ENCODE measurements around the gene TMUB1.

GRCh38 chr7:151057506-151057988, 25.7 kb downstream of the TMUB1 start, which contains the start of gene CDK5:
- TF ChIP-seq CTCF (IDR thresholded peaks at IDR 0.05; ENCODE audit: extremely low read depth in 1 of 2, insufficient read depth in 1 of 2, low read depth in 1 of 2, low read length in 2 of 2) (no peak), POLR2A (IDR thresholded peaks at IDR 0.05; ENCODE audit: low read depth, low read length) (no peak), POLR2AphosphoS5 (IDR thresholded peaks at IDR 0.05; ENCODE audit: insufficient read depth, low read depth, low read length) (no peak), EZH2 (IDR thresholded peaks at IDR 0.05; ENCODE audit: borderline replicate concordance, low read depth, low read length, severe bottlenecking) (no peak), MYC (IDR thresholded peaks at IDR 0.05; ENCODE audit: low read depth, low read length) (no peak)

All from endothelial cell of umbilical vein (primary cell).